Measurements from ENCODE around the gene GRM1.

The GRM1 gene

GRCh38 chr6:146100776-146101175 lies 71.9 kb downstream of the GRM1 start:
- no peak for DNase-seq (ENCODE audit: low spot score)

- DNase-seq (ENCODE audit: low spot score), result no peak
Measured at GRCh38 chr6:146103416-146104072, 74.7 kb downstream of the GRM1 start.

GRCh38 chr6:146106532-146106931 lies 77.7 kb downstream of the GRM1 start:
- no peak for DNase-seq (ENCODE audit: low spot score)

DNA sequence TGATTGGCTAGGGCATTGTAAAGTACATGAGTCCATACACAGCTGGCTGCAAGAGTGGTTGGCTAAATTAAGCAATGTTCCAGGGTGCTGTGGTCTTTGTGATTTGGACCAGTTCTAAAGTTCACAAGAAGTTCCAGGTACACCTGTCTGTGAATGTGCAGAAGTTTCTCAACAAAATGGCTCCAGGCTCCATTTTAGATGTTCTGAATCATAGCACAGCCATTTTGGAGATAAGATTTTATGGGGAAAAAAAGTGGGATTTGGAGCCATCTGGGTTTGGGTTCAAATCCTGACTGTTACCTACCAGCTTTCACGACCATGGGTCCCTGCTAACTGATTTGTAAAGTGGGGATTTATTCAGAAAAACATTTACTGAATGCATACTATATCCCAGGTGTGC lies 82.1 kb downstream of the GRM1 start:
- DNase-seq (ENCODE audit: low spot score), result no peak

DNA sequence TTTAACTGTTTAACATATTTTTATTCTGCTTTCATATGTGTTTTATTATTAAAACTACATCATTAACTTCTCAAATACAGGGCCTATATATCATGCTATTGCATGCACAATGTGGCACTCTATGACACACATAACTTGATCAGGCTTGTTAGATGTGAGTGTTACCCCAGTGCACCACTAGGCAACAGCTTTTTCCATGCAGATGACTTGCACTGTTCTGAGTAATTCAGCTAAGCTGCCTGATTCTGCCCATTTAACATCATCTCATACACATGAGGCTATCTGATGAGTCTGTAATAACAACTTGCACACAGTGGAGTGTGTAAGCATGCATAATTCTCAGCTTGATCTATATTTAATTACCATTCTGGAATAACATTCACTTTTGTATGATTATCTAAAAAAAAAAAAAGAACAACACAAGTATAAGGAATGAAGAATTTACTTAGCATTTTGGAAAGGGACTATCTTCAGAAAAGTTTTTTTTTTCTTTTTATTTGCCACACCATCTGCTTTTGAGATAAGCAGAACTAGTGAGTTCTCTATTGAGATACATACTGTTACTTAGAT lies 83.1 kb downstream of the GRM1 start:
- no peak for DNase-seq (ENCODE audit: low spot score)

- DNase-seq (ENCODE audit: low spot score), result no peak
Measured at GRCh38 chr6:146113084-146113623, 84.3 kb downstream of the GRM1 start.

- no peak for DNase-seq (ENCODE audit: low spot score)
Measured at GRCh38 chr6:146123616-146124015, 94.8 kb downstream of the GRM1 start.

DNA sequence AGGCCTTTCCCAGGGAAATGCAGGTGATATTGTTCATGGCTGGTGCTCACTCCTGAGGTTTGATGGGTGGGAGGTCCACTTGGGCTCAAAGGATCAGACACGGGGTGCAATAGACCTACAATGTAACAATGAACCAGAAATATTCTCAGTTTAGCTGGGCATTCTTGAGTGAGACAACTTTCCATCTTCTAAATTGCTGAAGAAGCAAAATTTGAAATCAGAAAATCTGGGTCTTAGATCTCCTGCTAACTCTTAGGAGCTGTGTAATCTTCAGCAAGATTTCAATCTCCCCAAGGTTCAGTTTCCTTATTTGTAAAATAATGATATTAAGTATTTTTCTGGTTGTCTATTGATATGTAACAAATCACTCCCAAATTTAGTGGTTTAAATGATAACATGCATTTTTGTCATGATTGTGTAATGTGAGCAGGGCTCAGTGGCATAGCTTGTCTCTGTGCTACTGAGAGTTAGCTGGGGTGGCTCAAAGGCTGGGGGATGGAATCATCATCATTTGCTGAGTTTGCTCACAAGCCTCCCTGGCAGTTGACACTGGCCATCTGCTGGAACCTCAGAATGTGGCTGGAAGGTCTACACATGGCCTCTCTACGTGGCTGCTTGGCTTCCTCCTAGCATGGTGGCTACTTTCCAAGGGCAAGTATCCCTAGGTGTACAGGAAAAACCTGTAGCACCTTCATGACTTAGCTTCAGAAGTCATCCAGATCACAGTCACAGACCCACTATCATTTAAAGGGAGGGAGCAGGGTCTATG lies 98.8 kb downstream of the GRM1 start:
- DNase-seq (ENCODE audit: low spot score), result no peak

GRCh38 chr6:146133866-146134265 lies 105.0 kb downstream of the GRM1 start:
- no peak for DNase-seq (ENCODE audit: low spot score)

DNA sequence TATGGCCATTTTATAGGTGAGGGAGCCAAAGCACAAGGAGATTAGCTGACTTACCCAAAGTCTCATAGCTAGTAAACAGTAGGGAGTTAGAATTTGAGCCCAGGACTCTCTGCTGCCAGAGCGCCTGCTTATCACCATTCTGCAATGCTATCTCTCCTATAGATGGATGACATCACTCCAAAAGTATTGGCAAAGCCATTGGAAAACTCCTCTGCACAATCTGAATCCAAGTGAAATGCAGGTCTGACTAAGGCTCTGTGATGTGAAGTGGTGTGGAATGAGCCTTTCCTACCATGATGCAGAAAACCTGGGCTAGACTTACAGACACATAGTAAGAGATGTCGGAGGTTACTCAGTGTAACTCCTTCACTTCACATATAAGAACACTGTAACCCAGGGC lies 106.3 kb downstream of the GRM1 start:
- DNase-seq (ENCODE audit: low spot score), result no peak

DNA sequence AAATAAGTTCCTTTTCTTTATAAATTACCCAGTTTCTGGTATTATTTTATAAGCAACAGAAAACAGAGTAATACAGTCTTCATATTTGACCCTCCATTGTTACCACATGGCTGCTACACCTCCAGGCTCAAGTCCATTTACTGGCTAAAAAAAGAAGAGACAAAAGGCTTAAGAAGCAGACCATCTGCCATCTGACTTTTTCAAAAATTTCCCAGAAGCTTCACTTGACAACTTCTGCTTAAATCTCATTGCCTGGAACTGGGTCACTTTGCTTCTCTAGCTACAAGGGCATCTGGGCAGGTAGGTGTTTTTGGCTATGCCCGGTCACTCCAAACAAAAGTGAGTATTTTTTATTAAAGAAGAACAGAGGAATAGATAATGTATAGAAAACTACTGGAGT lies 118.0 kb downstream of the GRM1 start:
- DNase-seq (ENCODE audit: low spot score), result no peak

- no peak for DNase-seq (ENCODE audit: low spot score)
Measured at GRCh38 chr6:146149770-146150169, 120.9 kb downstream of the GRM1 start.

GRCh38 chr6:146153040-146153758 lies 124.3 kb downstream of the GRM1 start:
- DNase-seq (ENCODE audit: low spot score), result no peak

GRCh38 chr6:146154197-146154596 lies 125.3 kb downstream of the GRM1 start:
- DNase-seq (ENCODE audit: low spot score), result no peak

- no peak for DNase-seq (ENCODE audit: low spot score)
Measured at GRCh38 chr6:146161664-146162063, 132.8 kb downstream of the GRM1 start.

- DNase-seq (ENCODE audit: low spot score), result no peak
Measured at GRCh38 chr6:146169872-146170271, 141.0 kb downstream of the GRM1 start.

DNA sequence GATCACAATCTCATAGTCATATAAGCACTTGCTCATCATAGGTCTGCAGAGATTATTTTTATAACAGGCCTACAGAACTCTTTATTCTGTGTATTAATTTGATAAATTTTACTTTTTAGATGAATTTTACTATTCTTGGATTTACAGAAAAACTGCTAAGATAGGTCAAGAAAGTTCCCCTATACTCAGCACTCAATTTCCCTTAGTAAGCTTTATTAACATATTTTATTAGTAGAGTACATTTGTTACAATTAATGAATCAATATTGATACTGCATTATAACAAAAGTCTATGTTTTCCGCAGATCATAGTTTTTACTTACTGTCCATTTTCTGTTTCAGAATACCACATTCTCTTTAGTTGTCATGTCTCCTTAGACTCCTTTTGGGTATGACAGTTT lies 148.9 kb downstream of the GRM1 start:
- no peak for DNase-seq (ENCODE audit: low spot score)

DNA sequence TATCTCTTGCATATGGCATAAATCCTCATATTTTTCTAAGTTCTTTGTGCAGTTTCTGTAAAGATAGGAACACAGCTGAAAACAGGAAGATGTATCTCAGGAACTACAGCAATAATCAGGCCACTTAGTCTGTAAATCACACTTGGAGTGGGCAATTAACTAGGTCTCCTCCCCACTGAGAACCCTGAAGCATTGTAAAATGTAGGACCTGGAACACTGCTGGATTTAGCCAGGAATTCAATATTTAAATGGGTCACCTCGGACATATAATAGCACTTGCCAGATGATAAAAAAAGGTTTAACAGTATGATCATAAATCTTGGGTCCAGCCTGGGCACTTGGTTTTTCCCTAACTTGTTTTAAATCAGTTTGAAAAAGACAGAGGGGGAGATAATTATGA lies 155.0 kb downstream of the GRM1 start:
- DNase-seq (ENCODE audit: low spot score), result no peak

- no peak for DNase-seq (ENCODE audit: low spot score)
Measured at GRCh38 chr6:146184701-146185100, 155.8 kb downstream of the GRM1 start.

DNA sequence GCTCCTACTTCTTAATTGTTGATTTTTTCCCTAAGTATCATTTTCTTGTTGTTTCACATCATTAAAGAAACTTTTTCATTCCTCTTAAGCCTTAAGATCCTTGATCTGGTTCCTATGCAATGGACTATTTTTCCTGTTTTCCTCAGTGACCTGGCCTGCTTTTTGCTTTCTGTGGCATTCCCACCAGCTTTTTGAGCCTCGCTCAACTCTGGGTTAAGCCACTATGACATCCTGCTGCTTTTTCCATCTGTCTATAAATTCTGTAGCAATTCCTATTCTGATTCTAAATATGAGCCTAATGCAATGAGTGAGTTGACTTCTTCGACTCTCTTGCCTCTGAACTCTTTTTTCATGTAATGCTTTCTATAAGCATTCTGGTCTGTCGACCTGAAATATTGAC lies 160.3 kb downstream of the GRM1 start:
- no peak for DNase-seq (ENCODE audit: low spot score)

GRCh38 chr6:146190581-146190980 lies 161.7 kb downstream of the GRM1 start:
- no peak for DNase-seq (ENCODE audit: low spot score)

- DNase-seq (ENCODE audit: low spot score), result no peak
Measured at GRCh38 chr6:146191166-146191565, 162.3 kb downstream of the GRM1 start.

DNA sequence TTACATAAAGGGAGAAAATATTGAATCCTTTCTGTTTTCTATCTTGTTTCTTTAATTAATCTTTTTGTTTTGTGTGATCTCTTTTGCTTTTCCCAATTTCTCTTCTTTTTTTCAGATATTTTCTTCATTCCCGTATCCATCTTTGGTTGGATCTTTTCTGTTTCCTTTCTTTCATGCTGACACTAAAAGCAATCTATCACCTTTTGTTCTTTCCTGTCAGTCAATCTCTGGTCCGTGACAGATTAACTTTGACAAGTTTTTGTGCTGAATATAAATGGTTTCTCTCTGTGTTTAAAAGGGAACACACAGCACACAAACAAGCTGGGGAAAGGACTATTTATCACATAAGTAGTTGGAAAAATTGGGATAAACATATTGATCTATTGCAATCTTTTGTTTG lies 162.8 kb downstream of the GRM1 start:
- no peak for DNase-seq (ENCODE audit: low spot score)
